Right lobe of liver (tissue), 6 donors: ENCODE data around the gene THYN1. TPM values are rescaled to one million over a fixed set of nuclear protein-coding genes. Genes with fewer than 3 reads are reported as not detected.

Experiments used
- ATAC-seq, 4 donors: fragments of 200-7000 bp; cut with Tn5 transposase; one replicate each; pipeline ENCODE4 v1.9.1; 2020; ENCODE audit warnings: mild to moderate bottlenecking in 4 of 4, moderate library complexity in 4 of 4
- DNase-seq, 3 donors: peaks; one replicate each; pipeline ENCODE4 v3.0.0-alpha.2; 2020
- H3K27ac ChIP-seq, 3 donors: fragments of 200-600 bp; one replicate each; pipeline ENCODE4 v1.8.0; 2022
- H3K27me3 ChIP-seq, 2 donors: fragments of 200-600 bp; one replicate each; pipeline ENCODE4 v1.8.0; 2022
- H3K36me3 ChIP-seq, 4 donors: fragments of 200-600 bp; sonication (generic) in 1 of 4; one replicate each; pipeline versions ENCODE4 v1.5.1 to v1.8.0; 2017 to 2022; ENCODE audit warnings: control low read depth in 1 of 4
- H3K4me1 ChIP-seq, 4 donors: fragments of 200-600 bp; sonication (generic) in 1 of 4; one replicate each; pipeline versions ENCODE4 v1.5.1 to v1.8.0; 2017 to 2022; ENCODE audit warnings: control low read depth in 1 of 4
- H3K4me3 ChIP-seq, 3 donors: fragments of 200-600 bp; one replicate each; pipeline ENCODE4 v1.8.0; 2022
- H3K9me3 ChIP-seq, 4 donors: fragments of 200-600 bp; sonication (generic) in 1 of 4; one replicate each; pipeline versions ENCODE4 v1.5.1 to v1.8.0; 2017 to 2022; ENCODE audit warnings: control low read depth in 1 of 4
- POLR2A ChIP-seq: fragments of 450-650 bp; IDR thresholded peaks from one replicate; pipeline ENCODE4 v1.6.1; 2017; ENCODE audit warnings: antibody characterized with exemption, mild to moderate bottlenecking
- WGBS: methylation state at CpG from one replicate; pipeline ENCODE4 v1.1.6; 2018; ENCODE audit warnings: low coverage, low lambda C conversion rate; ENCODE audit not compliant: insufficient coverage; ENCODE audit errors: missing lambda C conversion rate; 5-methylcytosine and 5-hydroxymethylcytosine counted together
- intact Hi-C, 2 donors: fragments of 100-400 bp; cut with DNase I; formaldehyde crosslinking; loops; one replicate each; pipeline versions ENCODE4 v1.11.2 to v1.14.1; 2022
- total RNA-seq, 6 experiments: library from RNA; depleted of rRNA in 2 of 6; stranded (reverse); fragments of >200 nt in 2 of 6; fragmentation: NEBNext Ultra II Directional in 3 of 6; extraction: Animal tissue kit (Norgen Biotek cat#: 25700) in 3 of 6; gene quantifications; one replicate each; pipeline versions ENCODE4 v1.1.0 to v1.2.4, GENCODE V29; 2016 to 2023
- TF ChIP-seq, protein P1 (sequence below), 4 donors: fragments of 200-600 bp in 3 of 4; fragments of 450-650 bp in 1 of 4; IDR thresholded peaks; one replicate each; pipeline versions ENCODE4 v1.5.1 to v1.8.0; 2016 to 2022; ENCODE audit warnings: antibody characterized with exemption in 4 of 4, mild to moderate bottlenecking in 2 of 4
- donor health status: DM: no; HTN: yes; CAD: no.
- donor health status: DM: no; HTN: no; CAD: no.
- donor health status: DM: no; HTN: no; CAD: no.
- donor health status: DM: no; HTN: yes; CAD: no.
- donor health status: DM: no; HTN: yes; CAD: no.

THYN1 gene
- total RNA-seq, 6 experiments from 2014 or later: 11.7 to 39.2 (median 20.6) TPM

DNA sequence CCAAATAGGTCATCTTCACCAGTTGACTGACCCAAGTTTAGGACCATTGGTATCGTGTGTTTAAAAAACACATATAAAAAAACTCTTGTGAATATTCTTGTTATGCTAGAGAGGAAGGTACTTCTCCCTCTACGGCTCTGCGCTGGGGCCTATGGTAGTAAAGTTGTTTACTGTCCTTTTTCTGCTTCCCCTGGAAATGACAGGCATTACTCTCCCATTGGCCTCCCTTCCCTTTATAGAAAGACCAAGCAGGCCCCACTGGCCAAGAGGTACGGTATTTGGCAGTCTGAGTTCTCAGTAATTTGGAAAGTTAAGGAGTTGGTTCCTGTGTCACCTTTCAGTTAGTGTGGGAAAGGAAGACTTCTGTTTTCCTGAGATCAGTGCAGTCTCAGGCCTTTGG lies 6.5 kb downstream of the THYN1 start:
- TF ChIP-seq, protein P1, sequence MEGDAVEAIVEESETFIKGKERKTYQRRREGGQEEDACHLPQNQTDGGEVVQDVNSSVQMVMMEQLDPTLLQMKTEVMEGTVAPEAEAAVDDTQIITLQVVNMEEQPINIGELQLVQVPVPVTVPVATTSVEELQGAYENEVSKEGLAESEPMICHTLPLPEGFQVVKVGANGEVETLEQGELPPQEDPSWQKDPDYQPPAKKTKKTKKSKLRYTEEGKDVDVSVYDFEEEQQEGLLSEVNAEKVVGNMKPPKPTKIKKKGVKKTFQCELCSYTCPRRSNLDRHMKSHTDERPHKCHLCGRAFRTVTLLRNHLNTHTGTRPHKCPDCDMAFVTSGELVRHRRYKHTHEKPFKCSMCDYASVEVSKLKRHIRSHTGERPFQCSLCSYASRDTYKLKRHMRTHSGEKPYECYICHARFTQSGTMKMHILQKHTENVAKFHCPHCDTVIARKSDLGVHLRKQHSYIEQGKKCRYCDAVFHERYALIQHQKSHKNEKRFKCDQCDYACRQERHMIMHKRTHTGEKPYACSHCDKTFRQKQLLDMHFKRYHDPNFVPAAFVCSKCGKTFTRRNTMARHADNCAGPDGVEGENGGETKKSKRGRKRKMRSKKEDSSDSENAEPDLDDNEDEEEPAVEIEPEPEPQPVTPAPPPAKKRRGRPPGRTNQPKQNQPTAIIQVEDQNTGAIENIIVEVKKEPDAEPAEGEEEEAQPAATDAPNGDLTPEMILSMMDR (IDR thresholded peaks at IDR 0.05): no peak
- TF ChIP-seq POLR2A: no peak
- Histone ChIP-seq H3K27ac (no peak overlapping the region), H3K4me1 (peaks cover 0 to 19% (median 10%) of the 10 kb centered on the region in 4 donors), H3K9me3 (no peaks in the 10 kb centered on the region), H3K27me3 (no peaks in the 10 kb centered on the region), H3K4me3 (no peak overlapping the region), H3K36me3 (peaks cover 0 to 77% (median 16%) of the 10 kb centered on the region in 4 donors)
- DNase-seq (no peak), ATAC-seq (no peak)
- WGBS: 89% methylated on average over 4 of the region's 4 CpGs
- intact Hi-C loops: no loop called here

GRCh38 chr11:134246100-134246499 lies 7.1 kb downstream of the THYN1 start:
- 80% methylated on average over 1 of the region's 11 CpGs for WGBS
- DNase-seq: no peak
- no peak for ATAC-seq
- no peaks in the 10 kb centered on the region for H3K9me3 ChIP-seq
- peaks cover 0 to 81% (median 16%) of the 10 kb centered on the region in 4 donors for H3K36me3 ChIP-seq
- TF ChIP-seq POLR2A: no peak
- TF ChIP-seq, protein P1 (IDR thresholded peaks at IDR 0.05): no peak
- H3K4me1 ChIP-seq: peaks cover 0 to 14% (median 5%) of the 10 kb centered on the region in 4 donors
- H3K27ac ChIP-seq: no peak overlapping the region
- H3K4me3 ChIP-seq: no peak overlapping the region
- intact Hi-C loops: no loop called here
- H3K27me3 ChIP-seq: no peaks in the 10 kb centered on the region

DNA sequence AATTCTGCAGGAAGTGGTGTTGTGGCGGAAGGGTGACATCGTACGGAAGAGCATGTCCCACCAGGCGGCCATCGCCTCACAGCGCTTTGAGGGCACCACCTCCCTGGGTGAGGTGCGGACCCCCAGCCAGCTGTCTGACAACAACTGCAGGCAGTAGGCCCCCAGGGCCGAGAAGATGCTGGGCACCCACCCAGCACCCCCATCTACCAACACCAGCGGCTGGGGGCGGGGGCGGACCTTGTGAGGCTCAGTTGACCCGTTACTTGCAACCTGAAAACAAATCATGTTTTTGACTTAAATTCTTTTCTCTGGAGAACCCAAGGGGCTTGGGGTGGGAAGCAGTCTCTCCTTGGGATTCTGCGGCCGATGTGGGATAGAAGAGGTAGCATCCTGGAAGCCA lies 7.7 kb downstream of the THYN1 start:
- intact Hi-C loops: no loop called here
- H3K27me3 ChIP-seq: no peaks in the 10 kb centered on the region
- ATAC-seq: no peak
- WGBS: 82% methylated on average over 2 of the region's 14 CpGs
- H3K36me3 ChIP-seq: peaks cover 0 to 83% (median 16%) of the 10 kb centered on the region in 4 donors
- H3K27ac ChIP-seq: no peak overlapping the region
- no peaks in the 10 kb centered on the region for H3K9me3 ChIP-seq
- H3K4me3 ChIP-seq: no peak overlapping the region
- no peak for TF ChIP-seq POLR2A
- TF ChIP-seq, protein P1 (IDR thresholded peaks at IDR 0.05): no peak
- no peak for DNase-seq
- peaks cover 0 to 9% (median 3%) of the 10 kb centered on the region in 4 donors for H3K4me1 ChIP-seq

DNA sequence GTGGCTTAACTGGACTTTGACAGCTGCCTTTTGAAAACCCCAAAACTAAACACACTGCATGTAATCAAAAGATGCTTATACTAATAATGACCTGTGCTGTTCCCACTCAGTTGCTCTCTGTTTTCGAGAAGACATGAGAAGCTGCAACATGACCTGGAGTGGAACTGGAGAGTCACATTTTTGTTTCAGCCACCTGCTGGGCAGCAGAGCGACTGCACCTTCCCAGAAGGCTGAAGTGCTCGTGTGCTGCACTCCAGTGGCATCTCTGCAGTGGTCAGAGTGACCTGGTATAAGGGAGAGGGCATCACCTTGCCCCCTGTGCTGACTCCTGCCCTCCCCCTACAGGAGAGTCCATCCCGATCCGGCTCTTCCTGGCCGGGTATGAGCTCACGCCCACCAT lies 8.6 kb downstream of the THYN1 start:
- no peak overlapping the region for H3K4me3 ChIP-seq
- peaks cover 0 to 87% (median 16%) of the 10 kb centered on the region in 4 donors for H3K36me3 ChIP-seq
- peaks cover 0 to under 1% (median 0%) of the 10 kb centered on the region in 4 donors for H3K4me1 ChIP-seq
- WGBS: 49% methylated on average over 5 of the region's 7 CpGs
- ATAC-seq: peak; percentile 75 to 86 (median 83)
- intact Hi-C loops: no loop called here
- H3K27ac ChIP-seq: no peak overlapping the region
- H3K27me3 ChIP-seq: no peaks in the 10 kb centered on the region
- H3K9me3 ChIP-seq: no peaks in the 10 kb centered on the region
- no peak for DNase-seq
- TF ChIP-seq, protein P1 (IDR thresholded peaks at IDR 0.05): peak; percentile 43 to 54 (median 50)
- TF ChIP-seq POLR2A: no peak

DNA sequence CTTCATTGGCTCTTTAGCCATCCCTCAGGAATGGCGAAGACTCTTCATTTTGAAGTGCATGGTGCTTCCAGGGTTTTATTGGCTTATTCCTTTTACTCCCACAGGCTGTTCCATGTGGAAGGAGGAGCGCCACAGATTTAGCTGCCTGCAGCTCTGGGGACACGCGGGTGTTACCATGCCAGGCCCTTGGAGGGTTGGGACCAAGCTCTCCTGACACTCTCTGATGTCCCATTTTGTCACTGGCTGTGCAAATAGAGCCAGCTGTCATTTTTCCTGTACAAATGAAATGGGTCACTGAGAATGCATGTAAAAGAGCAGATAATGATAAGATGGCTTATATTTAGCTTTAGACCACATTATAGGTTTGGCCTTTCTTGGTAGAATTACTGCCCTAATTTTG lies 9.2 kb downstream of the THYN1 start:
- WGBS: 93% methylated on average over 4 of the region's 4 CpGs
- H3K4me1 ChIP-seq: no peaks in the 10 kb centered on the region
- H3K27ac ChIP-seq: no peak overlapping the region
- H3K27me3 ChIP-seq: no peaks in the 10 kb centered on the region
- intact Hi-C loops: no loop called here
- peaks cover 0 to 87% (median 17%) of the 10 kb centered on the region in 4 donors for H3K36me3 ChIP-seq
- no peaks in the 10 kb centered on the region for H3K9me3 ChIP-seq
- TF ChIP-seq POLR2A: no peak
- TF ChIP-seq, protein P1 (IDR thresholded peaks at IDR 0.05): no peak
- ATAC-seq (no peak), DNase-seq (no peak)
- H3K4me3 ChIP-seq: no peak overlapping the region
